CD4-positive, alpha-beta T cell treated with Interleukin-17A for 1 hour (primary cell): ENCODE measurements around the gene SULT6B1.
"Not testable (repeated sequence)": the region's sequence is repeated elsewhere in the genome, so short reads cannot be mapped to it uniquely, and the experiment has no call there.

Source experiments
- DNase-seq: peaks from one replicate; pipeline ENCODE4 v3.0.0-alpha.2; 2020

SULT6B1 gene

GRCh38 chr2:37195862-37196319, 7.4 kb upstream of the SULT6B1 start:
- not testable (repeated sequence) for DNase-seq

DNA sequence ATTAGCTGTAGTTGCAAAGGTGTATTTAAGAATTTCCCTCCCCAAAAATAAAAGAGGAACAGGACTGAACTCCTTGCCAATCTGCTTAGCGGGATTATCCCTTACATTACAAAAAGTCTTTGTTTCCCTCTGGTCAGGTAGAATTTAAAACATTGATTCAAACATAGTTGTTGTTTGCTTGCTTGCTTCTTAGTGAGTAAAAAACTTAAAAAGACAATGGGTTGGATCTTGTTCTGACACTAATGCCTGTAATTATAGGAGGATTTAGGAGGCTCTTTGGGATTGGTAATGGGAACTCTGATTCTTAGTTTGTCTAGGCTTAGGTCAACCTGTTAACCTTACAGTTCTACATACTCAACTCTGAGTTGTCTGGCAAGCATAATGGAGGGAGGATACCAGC, 4.1 kb upstream of the SULT6B1 start:
- no peak for DNase-seq

- DNase-seq: no peak
These were observed 3.3 kb upstream of the SULT6B1 start for GRCh38 chr2:37191747-37192146.

GRCh38 chr2:37191253-37191652, 2.8 kb upstream of the SULT6B1 start:
- no peak for DNase-seq

- DNase-seq: no peak
These were observed 1.8 kb upstream of the SULT6B1 start for GRCh38 chr2:37190290-37190689.

DNA sequence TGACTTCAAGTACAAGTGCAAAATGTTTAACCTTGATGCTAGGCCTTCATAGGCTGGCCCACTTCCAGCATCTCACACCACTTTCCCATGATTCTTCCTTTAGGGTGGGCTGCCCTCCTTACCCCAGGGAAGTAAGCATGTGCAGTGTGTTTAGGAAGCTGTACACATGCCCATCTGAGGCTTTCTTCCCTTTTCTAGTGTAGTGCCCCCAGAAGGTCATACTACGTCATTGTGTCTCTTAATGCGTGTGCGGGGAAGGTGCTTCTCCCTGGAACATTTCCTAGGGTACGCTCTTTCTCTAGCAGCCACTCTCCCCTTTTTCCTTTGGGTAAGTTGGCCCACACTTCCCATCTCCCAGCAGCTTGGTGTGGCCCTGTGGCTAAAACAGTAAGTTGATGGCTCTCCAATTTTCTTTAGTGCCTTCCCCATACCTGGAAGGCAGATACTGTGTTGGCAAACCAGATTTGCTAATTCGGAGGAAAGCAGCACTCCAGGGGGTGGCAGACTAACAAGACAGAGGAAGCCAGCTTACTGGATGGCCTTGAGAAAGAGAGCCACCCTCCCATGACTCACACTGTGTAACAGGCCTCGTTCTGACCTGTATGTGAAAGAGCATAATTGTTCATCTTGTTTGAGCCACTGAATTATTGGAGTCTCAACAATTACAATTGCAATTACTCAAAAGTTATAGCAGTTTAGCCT, 1.1 kb upstream of the SULT6B1 start:
- no peak for DNase-seq

GRCh38 chr2:37181726-37182684, 6.5 kb downstream of the SULT6B1 start:
- no peak for DNase-seq

DNA sequence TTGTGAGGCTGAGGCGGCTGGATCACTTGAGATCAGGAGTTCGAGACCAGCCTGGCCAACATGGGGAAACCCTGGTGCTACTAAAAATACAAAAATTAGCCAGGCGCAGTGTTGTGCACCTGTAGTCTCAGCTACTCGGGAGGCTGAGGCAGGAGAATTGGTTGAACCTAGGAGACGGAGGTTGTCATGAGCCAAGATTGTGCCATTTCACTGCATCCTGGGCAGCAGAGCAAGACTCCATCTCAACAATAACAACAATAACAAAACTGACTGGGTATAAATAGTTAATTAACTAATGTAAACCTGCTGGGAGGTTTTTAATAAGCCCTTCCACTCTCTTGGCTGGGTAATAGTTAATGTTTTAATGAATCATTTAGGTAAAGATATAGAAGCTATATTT, 7.8 kb downstream of the SULT6B1 start:
- no peak for DNase-seq

- no peak for DNase-seq
These were observed 8.3 kb downstream of the SULT6B1 start for GRCh38 chr2:37180006-37180639.

DNA sequence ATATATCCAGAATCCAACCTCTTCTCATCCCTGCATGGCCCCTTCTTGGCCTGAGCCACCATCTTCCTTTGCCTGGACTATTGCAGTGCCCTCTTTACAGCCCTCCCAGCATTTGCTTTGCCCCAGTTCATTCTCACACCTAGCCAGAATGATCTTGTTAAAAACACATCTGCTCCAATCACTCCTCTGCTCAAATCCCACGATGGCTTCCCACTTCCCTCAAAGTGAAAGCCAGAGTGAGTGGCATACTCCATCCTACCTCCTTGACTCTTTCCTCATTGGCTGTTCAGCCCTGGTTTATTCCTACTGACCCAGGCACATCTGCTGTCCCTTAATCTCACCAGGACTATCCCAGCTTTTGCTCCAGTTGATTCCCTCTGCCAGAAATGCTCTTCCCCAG, 14.7 kb downstream of the SULT6B1 start:
- no peak for DNase-seq

GRCh38 chr2:37171624-37171950, 16.9 kb downstream of the SULT6B1 start:
- DNase-seq: no peak

DNA sequence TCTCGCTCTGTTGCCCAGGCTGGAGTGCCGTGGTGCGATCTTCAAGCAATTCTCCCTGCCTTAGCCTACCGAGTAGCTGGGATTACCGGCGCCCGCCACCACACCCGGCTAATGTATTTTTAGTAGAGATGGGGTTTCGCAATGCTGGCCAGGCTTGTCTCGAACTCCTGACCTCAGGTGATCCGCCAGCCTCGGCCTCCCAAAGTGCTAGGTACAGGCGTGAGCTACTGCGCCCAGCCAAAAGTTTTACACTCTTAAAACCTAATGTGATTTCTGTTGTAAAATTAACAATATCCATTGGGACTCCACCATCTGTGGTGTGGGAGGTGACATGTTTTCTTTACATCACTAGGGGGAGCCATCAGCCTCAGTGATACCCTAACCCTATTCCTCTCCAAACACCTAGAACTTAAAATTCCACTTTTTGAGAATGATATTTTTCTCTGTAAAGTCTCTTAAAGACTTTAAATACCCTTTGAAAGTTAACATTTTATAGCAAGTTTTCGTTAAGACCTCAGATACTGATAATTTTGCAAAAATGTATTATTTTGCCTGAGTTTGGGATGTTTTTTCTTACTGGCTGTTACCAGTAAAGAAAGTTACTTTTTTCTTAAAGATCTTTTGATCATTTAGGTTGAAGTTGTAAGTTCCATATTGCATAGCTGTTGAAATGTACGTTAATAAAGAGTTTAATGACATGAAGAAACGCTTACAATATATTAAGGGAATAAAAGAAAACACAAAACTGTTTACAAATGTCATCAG, 20.1 kb downstream of the SULT6B1 start:
- peak; percentile 57 for DNase-seq

DNA sequence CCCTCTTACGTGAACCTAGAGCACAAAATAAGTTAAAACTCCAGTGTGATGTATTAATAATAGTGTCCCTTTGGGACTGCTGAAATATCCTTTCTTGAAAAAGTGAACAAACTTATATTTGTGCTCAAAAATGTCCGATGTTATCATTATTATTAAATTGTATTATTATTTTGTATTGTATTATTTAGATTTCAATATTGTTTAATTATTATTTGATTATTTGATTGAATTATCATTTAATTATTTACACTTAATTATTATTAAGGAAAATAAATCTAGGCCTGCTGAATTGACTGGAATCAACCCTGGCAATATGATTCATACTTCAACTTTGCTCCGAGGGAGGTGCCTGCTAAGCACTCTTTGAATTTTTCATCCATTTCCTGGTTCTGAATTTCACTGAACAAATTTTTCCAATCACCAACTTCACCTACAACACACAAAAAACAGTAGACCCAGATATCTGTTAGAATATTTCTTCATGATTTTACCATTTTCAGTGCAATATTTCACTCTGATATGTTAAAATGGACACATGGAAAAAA, 20.8 kb downstream of the SULT6B1 start:
- no peak for DNase-seq

DNA sequence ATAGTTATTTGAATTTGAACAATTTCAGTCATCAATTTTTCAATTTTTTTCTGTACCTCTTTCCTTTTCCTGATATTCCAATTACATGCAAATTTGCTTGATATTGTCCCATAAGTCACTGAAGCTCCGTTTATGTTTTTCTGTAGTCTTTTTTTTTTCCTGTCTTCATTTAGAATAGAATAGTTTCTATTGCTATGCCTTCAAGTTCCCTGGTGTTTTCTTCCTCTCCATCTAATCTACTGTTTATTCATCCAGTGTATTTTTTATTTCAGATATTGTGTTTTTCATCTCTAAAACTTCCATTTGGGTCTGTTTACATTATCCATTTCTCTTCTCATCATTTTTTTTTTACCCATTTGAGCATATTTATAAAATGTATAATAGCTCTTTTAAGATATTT, 23.7 kb downstream of the SULT6B1 start:
- DNase-seq: no peak

DNA sequence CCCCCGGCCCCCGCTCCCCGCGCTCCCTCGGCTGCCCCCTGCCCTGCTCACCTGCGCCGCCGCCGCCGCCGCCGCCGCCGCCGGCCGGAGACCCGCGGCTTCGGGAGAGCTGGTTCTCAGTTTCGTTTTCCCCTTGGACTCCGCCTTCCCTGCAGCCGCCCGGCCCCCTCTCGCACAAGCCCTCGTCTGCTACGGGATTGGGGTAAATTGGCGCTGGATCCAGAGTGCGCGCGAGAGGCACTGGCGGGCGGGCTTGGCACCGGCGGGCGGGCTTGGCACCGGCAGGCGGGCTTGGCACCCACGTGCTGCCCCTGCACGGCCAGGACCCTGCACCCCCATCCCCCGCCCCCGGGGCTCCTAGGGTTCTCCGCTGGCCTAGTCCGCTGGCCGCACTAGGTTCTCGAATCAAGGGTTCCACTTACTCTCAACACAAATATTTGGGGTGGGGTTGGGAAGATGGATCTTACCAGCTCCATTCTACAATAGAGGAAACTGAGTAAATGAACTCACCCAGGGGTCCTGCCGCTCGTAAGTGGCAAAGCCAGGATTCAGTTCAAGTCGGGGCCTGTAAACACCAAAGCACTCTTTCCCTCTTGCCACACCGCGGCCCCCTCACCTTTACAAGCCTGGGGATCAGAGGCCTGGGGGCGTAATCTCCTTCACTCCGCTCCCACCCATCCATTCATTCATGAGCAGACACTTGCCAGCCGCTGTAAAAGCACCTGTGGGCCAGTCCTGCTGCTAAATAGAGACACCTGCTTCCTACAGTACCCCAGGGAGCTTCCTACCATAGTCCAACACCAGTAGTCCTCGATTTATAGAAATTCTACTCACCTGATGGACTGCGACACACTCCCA, 31.4 kb downstream of the SULT6B1 start, which contains the start of gene EIF2AK2:
Gene EIF2AK2 (minus strand): TSS at position 124 of the 858 bp plus-strand sequence. CDS start 9,174 bp downstream, outside the sequence.
- peak; percentile 87 for DNase-seq

GRCh38 chr2:37156071-37156856, 32.2 kb downstream of the SULT6B1 start:
- peak; percentile 25 for DNase-seq

GRCh38 chr2:37154785-37155184, 33.7 kb downstream of the SULT6B1 start:
- DNase-seq: no peak

GRCh38 chr2:37153224-37153623, 35.2 kb downstream of the SULT6B1 start:
- no peak for DNase-seq

GRCh38 chr2:37149626-37150322, 38.7 kb downstream of the SULT6B1 start:
- DNase-seq: peak; percentile 61

GRCh38 chr2:37148325-37148724, 40.1 kb downstream of the SULT6B1 start:
- DNase-seq: no peak
